Choroid plexus epithelial cell (primary cell): ENCODE data around the gene SBSN.

Experiments used
- DNase-seq: peaks from one replicate; pipeline ENCODE4 v3.0.0-alpha.2; 2010; ENCODE audit warnings: low read depth
- H3K4me3 ChIP-seq: 2 replicates; pipeline ENCODE4 v1.5.1; 2011; ENCODE audit warnings: low read depth, mild to moderate bottlenecking, control low read depth, low read length, moderate library complexity
- CTCF ChIP-seq: conservative IDR thresholded peaks from 2 replicates; pipeline ENCODE4 v1.5.1; 2011; ENCODE audit warnings: low read depth, mild to moderate bottlenecking, control low read depth, inconsistent platforms, low read length, moderate library complexity

The SBSN gene

GRCh38 chr19:35511337-35511736, 16.8 kb downstream of the SBSN start:
- TF ChIP-seq CTCF = no peak
- DNase-seq = no peak
- H3K4me3 ChIP-seq = no peak overlapping the region

GRCh38 chr19:35510626-35510964, 17.5 kb downstream of the SBSN start:
- DNase-seq = no peak
- no peak for TF ChIP-seq CTCF
- H3K4me3 ChIP-seq = no peak overlapping the region

- peak; percentile 86 for TF ChIP-seq CTCF
- peak; percentile 34 for DNase-seq
- peak overlapping the region; percentile 26 for H3K4me3 ChIP-seq
Observed at GRCh38 chr19:35509861-35510625, 18.1 kb downstream of the SBSN start.

GRCh38 chr19:35509018-35509652, 19.0 kb downstream of the SBSN start:
- no peak for TF ChIP-seq CTCF
- H3K4me3 ChIP-seq = no peak overlapping the region
- peak; percentile 12 for DNase-seq

- DNase-seq = no peak
- no peak for TF ChIP-seq CTCF
- H3K4me3 ChIP-seq = no peak overlapping the region
Observed at GRCh38 chr19:35508129-35508528, 20.0 kb downstream of the SBSN start.

GRCh38 chr19:35507561-35507960, 20.6 kb downstream of the SBSN start:
- no peak for TF ChIP-seq CTCF
- H3K4me3 ChIP-seq = no peak overlapping the region
- DNase-seq = no peak

- DNase-seq = no peak
- no peak for TF ChIP-seq CTCF
- no peak overlapping the region for H3K4me3 ChIP-seq
Observed at GRCh38 chr19:35506011-35506410, 22.1 kb downstream of the SBSN start.
